Esophagus muscularis mucosa (tissue), 4 donors: ENCODE data around the gene PRKAG2.

Experiments
- CTCF ChIP-seq, 3 experiments: fragments of 200-600 bp in 2 of 3; fragments of 450-650 bp in 1 of 3; sonication (generic) in 2 of 3; IDR thresholded peaks; one replicate each; pipeline ENCODE4 v1.5.1; 2017 to 2019; ENCODE audit warnings: antibody characterized with exemption in 3 of 3, mild to moderate bottlenecking in 2 of 3, moderate library complexity in 1 of 3
- EP300 ChIP-seq: sonication (generic); formaldehyde crosslinking; IDR thresholded peaks from one replicate; pipeline ENCODE4 v1.6.1; 2017; ENCODE audit warnings: antibody characterized with exemption
- POLR2A ChIP-seq: fragments of 450-650 bp; IDR thresholded peaks from one replicate; pipeline ENCODE4 v1.6.1; 2017; ENCODE audit warnings: antibody characterized with exemption, moderate library complexity, mild to moderate bottlenecking, low read depth
- POLR2AphosphoS5 ChIP-seq, 2 donors: sonication (generic); formaldehyde crosslinking; IDR thresholded peaks; one replicate each; pipeline ENCODE4 v1.6.1; 2017; ENCODE audit warnings: antibody characterized with exemption in 2 of 2

GRCh38 chr7:151666886-151667285 is 210.0 kb downstream of the PRKAG2 start:
- TF ChIP-seq EP300: no peak
- TF ChIP-seq POLR2A: no peak
- no peak for TF ChIP-seq CTCF (IDR thresholded peaks at IDR 0.05)
- TF ChIP-seq POLR2AphosphoS5 (IDR thresholded peaks at IDR 0.05): no peak
